Endothelial cell of umbilical vein (primary cell): ENCODE measurements around the gene ITPR1. TPM values are rescaled to one million over a fixed set of nuclear protein-coding genes. Genes with fewer than 3 reads are reported as not detected.
A peak's percentile ranks its signal among the peaks of the same experiment; 100 is the strongest.

ENCODE experiments used
- BruUV-seq: library from RNA; stranded (reverse); fragments of 400-500 nt; replicated peaks from 2 replicates; lab custom pipeline; 2021; lab: Mats Ljungman, UMichigan
- CTCF ChIA-PET: fragments of 300-600, 350-600 bp; sonication (Branson Sonifier 250); formaldehyde crosslinking; loops from one replicate; lab custom pipeline; 2021; ENCODE audit warnings: antibody characterized with exemption, inconsistent platforms; lab: Charles Lee
- POLR2A ChIA-PET: fragments of 300-600, 350-600 bp; sonication (Branson Sonifier 250); formaldehyde crosslinking; loops from one replicate; lab custom pipeline; 2021; ENCODE audit warnings: antibody characterized with exemption, inconsistent platforms; lab: Charles Lee
- DNase-seq: peaks from one replicate; pipeline ENCODE4 v3.0.0-alpha.2; 2011; ENCODE audit warnings: low read depth, low spot score
- FAIRE-seq: peaks from 2 replicates; lab custom pipeline; 2011; peaks lifted over from hg19 to GRCh38; lab: Jason Lieb, UNC
- H2AFZ ChIP-seq: 2 replicates; pipeline ENCODE4 v1.6.0; 2012; ENCODE audit warnings: low read depth, low read length, control low read depth, inconsistent platforms
- H3K27ac ChIP-seq: 2 replicates; pipeline ENCODE4 v1.5.1; 2011; ENCODE audit warnings: low read depth, mild to moderate bottlenecking, control low read depth, low read length, moderate library complexity; ENCODE audit not compliant: insufficient read depth
- H3K27me3 ChIP-seq, 2 experiments: 2 replicates each; pipeline versions ENCODE4 v1.6.0 to v1.6.1; 2011; ENCODE audit warnings: low read length in 2 of 2, mixed read lengths in 1 of 2; ENCODE audit not compliant: control insufficient read depth in 2 of 2, insufficient read depth in 2 of 2
- H3K36me3 ChIP-seq, 2 experiments: 2 replicates in 1 of 2; 3 replicates in 1 of 2; pipeline ENCODE4 v1.5.1; 2011; ENCODE audit warnings: low read length in 2 of 2, mild to moderate bottlenecking in 1 of 2, moderate library complexity in 1 of 2; ENCODE audit not compliant: control insufficient read depth in 2 of 2, insufficient read depth in 2 of 2; ENCODE audit errors: extremely low read depth in 1 of 2
- H3K4me1 ChIP-seq: 3 replicates; pipeline ENCODE4 v1.5.1; 2011; ENCODE audit warnings: mild to moderate bottlenecking, low read length; ENCODE audit not compliant: control insufficient read depth, insufficient read depth; ENCODE audit errors: extremely low read depth
- H3K4me2 ChIP-seq: 2 replicates; pipeline ENCODE4 v1.6.1; 2011; ENCODE audit warnings: low read length, control low read depth, mixed read lengths; ENCODE audit not compliant: insufficient read depth
- H3K4me3 ChIP-seq, 3 experiments: fragments of 200-600 bp in 1 of 3; sonication (generic), shearing (Covaris generic) in 1 of 3; replicated peaks in 1 of 3; 2 replicates each; pipeline ENCODE4 v1.5.1; 2011 to 2016; ENCODE audit warnings: control low read depth in 3 of 3, low read length in 3 of 3, mild to moderate bottlenecking in 2 of 3, inconsistent platforms in 1 of 3, low read depth in 1 of 3, moderate library complexity in 1 of 3; ENCODE audit not compliant: insufficient read depth in 1 of 3
- H3K79me2 ChIP-seq: 2 replicates; pipeline ENCODE4 v1.6.0; 2012; ENCODE audit warnings: low read length, inconsistent platforms; ENCODE audit not compliant: control insufficient read depth, insufficient read depth
- H3K9ac ChIP-seq: replicated peaks from 2 replicates; pipeline ENCODE3; 2011; ENCODE audit warnings: low read length, control low read depth; ENCODE audit not compliant: insufficient read depth; ENCODE audit errors: extremely low read depth
- H3K9me1 ChIP-seq: replicated peaks from 3 replicates; pipeline ENCODE4 v1.6.0; 2011; ENCODE audit warnings: mild to moderate bottlenecking, low read length; ENCODE audit not compliant: control insufficient read depth, insufficient read depth; ENCODE audit errors: extremely low read depth
- H3K9me3 ChIP-seq: replicated peaks from 2 replicates; pipeline ENCODE4 v1.5.1; 2012; ENCODE audit warnings: low read length, inconsistent platforms; ENCODE audit not compliant: control insufficient read depth, insufficient read depth
- H4K20me1 ChIP-seq: replicated peaks from 2 replicates; pipeline ENCODE3; 2011; ENCODE audit warnings: mild to moderate bottlenecking, low read length; ENCODE audit not compliant: control insufficient read depth, insufficient read depth; ENCODE audit errors: extremely low read depth
- EZH2 ChIP-seq: IDR thresholded peaks from 2 replicates; pipeline ENCODE4 v1.6.1; 2012; ENCODE audit warnings: borderline replicate concordance, low read depth, mild to moderate bottlenecking, moderate library complexity, low read length, inconsistent platforms; ENCODE audit not compliant: severe bottlenecking
- GATA2 ChIP-seq: IDR thresholded peaks from 2 replicates; pipeline ENCODE4 v1.7.0; 2011; ENCODE audit warnings: low read depth, mild to moderate bottlenecking, moderate library complexity, mixed read lengths, low read length; ENCODE audit not compliant: insufficient read length, insufficient read depth
- JUN ChIP-seq: IDR thresholded peaks from 2 replicates; pipeline ENCODE4 v1.6.1; 2011; ENCODE audit warnings: borderline replicate concordance, low read depth; ENCODE audit not compliant: insufficient read length, insufficient read depth
- MAX ChIP-seq: IDR thresholded peaks from 2 replicates; pipeline ENCODE4 v1.6.1; 2011; ENCODE audit not compliant: insufficient read depth, insufficient read length
- MYC ChIP-seq: IDR thresholded peaks from one replicate; pipeline ENCODE4 v1.6.1; 2011; ENCODE audit warnings: mild to moderate bottlenecking, low read depth, low read length
- POLR2AphosphoS5 ChIP-seq: IDR thresholded peaks from 2 replicates; pipeline ENCODE4 v1.6.1; 2012; ENCODE audit warnings: low read depth, mild to moderate bottlenecking, control low read depth, low read length, moderate library complexity; ENCODE audit not compliant: insufficient read depth
- dilution Hi-C: fragments of 300-500 bp; cut with MboI; formaldehyde crosslinking; loops from one replicate; pipeline ENCODE4 v1.15.0; 2019; ENCODE audit warnings: low sequenced_read_pairs; ENCODE audit not compliant: extremely low pct_ligation_motif_present
- intact Hi-C: fragments of 100-400 bp; cut with micrococcal nuclease; formaldehyde crosslinking; loops from one replicate; pipeline ENCODE4 v1.10.0; 2022
- polyA plus RNA-seq, 4 experiments: library from polyadenylated mRNA; depleted of rRNA in 3 of 4; stranded (reverse) in 3 of 4; unstranded in 1 of 4; fragments of >200 nt; gene quantifications; 2 replicates each; pipeline versions ENCODE4 v1.2.1 to v1.2.3, GENCODE V29; 2011 to 2012; ENCODE audit warnings: missing spikeins in 1 of 4
- total RNA-seq: library from RNA; stranded (reverse); gene quantifications from 2 replicates; pipeline ENCODE4 v1.2.3, GENCODE V29; 2021

ITPR1 gene
- total and polyA plus RNA-seq, 2 donors (not counting 3 experiments of a cell fraction or from before 2014, with no cell fraction given): 5.1 to 16.1 TPM

GRCh38 chr3:4523710-4524698 is 30.9 kb downstream of the ITPR1 start:
- peak; percentile 92 for DNase-seq
- Histone ChIP-seq H3K9ac (no peak overlapping the region), H3K79me2 (no peaks in the 10 kb centered on the region), H2AFZ (no peak overlapping the region), H3K4me1 (peaks cover 7% of the 10 kb centered on the region), H3K4me2 (peak overlapping the region; percentile 42), H3K27me3 (no peaks in the 10 kb centered on the region), H4K20me1 (no peaks in the 10 kb centered on the region), H3K27ac (no peak overlapping the region), H3K9me1 (no peaks in the 10 kb centered on the region), H3K4me3 (no peak overlapping the region), H3K36me3 (no peaks in the 10 kb centered on the region), H3K9me3 (no peaks in the 10 kb centered on the region)
- peak; percentile 93 for FAIRE-seq
- CTCF ChIA-PET: interaction anchor here (0.6 to 1.6 kb wide), 14 partner anchors 9 to 177 kb away, joined by 3 to 8 read pairs (median 3); partner anchors contain the start of gene ITPR1
- dilution Hi-C loops (no loop called here), intact Hi-C loops (no loop called here)
- BruUV-seq: no TSS peak
- POLR2A ChIA-PET: interaction anchor here (0.7 to 2.3 kb wide), 2 partner anchors 13 to 31 kb away, joined by 3 to 9 read pairs; partner anchors contain the start of gene ITPR1
- TF ChIP-seq EZH2: no peak
- peak; percentile 43 for TF ChIP-seq JUN
- no peak for TF ChIP-seq MAX
- TF ChIP-seq GATA2: peak; percentile 94
- no peak for TF ChIP-seq MYC
- peak; percentile 23 for TF ChIP-seq POLR2AphosphoS5
